HG02642 (cell line): Measurements from ENCODE around the gene MAPK1.
"Not testable (repeated sequence)": the region's sequence is repeated elsewhere in the genome, so short reads cannot be mapped to it uniquely, and the experiment has no call there.

Source experiments
- ATAC-seq: cut with Tn5 transposase; IDR thresholded peaks from one replicate; pipeline ENCODE4 v1.9.1; 2021; ENCODE audit warnings: mild to moderate bottlenecking; ENCODE audit not compliant: unreplicated experiment, poor library complexity

Gene MAPK1

DNA sequence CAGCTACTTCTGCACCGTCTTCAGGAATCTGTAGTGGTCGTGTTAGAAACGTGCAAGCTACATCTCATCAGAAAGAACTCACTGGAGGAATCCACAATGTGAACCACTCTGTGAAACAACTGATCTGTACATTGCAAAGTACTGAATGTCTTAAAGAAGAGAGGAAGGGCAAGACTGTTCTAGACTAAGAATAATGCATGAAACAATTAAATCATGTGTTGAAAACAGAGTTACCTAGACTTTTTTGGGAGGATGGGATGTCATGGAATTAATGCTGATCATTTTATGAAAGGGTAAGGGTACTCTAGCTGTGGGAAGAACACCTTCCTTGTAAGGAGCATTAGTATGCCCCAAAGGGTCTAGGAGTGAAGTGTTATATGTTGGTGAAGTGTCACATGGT, 71.2 kb downstream of the MAPK1 start:
- ATAC-seq: no peak

DNA sequence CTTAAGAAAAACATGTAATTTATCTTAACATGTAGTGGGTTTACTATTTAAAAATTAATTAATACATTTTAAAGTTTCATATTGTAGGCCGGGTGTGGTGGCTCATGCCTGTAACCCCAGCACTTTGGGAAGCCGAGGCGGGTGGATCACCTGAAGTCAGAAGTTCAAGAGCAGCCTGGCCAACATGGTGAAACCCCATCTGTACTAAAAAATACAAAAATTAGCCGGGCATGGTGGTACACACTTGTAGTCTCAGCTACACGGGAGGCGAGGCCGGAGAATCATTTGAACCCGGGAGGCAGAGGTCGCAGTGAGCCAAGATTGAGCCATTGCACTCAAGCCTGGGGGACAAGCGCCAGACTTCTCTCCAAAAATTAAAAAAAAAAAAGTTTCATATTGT, 73.7 kb downstream of the MAPK1 start:
- ATAC-seq: not testable (repeated sequence)

DNA sequence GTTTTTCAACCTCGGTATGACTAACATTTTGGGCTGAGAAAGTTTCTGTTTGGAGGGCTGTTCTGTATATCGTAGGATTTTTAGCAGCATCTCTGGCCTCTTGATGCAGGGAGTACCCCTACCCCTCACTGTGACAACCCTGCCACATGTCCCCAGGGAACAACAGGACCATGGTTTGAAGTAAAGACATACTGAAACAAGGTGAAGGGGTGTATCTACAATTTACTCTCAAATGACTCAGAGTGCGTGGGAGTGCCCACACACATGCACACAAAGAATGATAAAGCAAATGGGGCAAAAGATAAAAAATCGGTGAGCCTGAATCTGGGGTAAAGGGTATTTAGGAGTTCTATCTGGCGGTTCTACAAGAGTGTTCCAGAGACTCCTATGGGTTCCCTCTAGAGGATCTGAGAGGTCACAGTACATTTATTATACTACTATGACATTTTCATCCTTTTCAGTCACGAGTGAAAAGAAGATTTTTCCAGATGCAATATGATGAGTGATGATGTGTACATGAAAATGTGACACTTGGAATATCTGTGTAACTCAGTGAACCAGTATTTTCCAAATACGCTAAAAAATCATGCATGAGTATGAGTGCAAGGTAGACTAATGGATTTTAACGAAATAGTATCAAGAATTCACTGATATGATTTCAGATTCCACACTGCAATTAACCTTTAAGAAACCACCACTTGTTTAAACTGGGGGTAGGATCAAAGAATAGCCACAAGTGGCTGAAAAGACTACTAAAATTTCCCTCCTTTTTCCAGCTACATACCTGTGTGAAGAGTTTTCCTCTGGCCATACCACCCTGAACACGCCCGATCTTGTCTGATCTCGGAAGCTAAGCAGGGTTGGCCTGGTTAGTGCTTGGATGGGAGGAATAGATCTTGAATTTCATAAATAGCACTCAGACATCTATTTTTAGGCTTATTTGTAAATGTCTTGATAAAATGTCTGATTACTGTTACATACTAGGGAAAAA, 75.5 kb downstream of the MAPK1 start:
- ATAC-seq: no peak

DNA sequence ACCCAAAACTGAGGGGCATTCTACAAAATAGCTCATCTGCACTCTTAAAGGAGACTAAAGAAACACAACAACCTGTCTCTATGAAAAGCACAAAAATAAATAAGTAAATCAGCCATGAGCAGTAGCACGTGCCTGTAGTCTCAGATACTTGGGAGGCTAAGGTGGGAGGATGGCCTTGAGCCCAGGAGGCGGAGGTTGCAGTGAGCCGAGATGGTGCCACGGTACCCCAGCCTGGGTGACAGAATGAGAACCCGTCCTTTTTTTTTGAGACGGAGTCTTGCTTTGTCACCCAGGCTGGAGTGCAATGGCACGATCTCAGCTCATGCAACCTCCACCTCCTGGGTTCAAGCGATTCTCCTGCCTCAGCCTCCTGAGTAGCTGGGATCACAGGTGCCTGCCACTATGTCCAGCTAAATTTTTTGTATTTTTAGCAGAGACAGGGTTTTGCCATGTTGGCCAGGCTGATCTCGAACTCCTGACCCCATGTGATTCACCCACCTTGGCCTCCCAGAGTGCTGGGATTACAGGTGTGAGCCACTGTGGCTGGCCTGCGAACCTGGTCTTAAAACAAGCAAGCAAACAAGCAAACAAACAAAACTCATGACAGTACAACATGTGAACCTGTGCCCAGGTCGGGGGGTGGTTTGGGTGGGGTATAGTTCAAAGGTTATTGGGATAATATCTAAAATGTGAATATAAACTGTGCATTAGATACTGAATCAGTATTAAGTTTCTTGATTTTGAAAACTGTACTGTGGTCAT, 76.4 kb downstream of the MAPK1 start:
- not testable (repeated sequence) for ATAC-seq

DNA sequence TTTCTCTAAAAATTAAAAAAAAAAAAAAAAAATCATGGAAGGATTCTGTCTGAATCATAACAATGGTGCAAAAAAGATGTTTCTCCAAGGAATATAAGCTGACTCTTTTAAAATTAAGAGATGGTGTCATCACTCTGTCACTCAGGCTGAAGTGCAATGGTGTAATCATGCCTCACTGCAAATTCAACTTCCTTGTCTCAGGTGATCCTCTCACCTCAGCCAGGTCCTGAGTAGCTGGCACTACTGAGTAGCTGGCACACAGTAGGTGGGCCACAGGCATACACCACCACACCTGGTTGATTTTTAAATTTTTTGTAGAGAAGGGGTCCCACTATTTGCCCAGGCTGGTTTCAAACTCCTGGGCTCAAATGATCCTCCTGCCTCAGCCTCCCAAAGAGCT, 77.1 kb downstream of the MAPK1 start:
- no peak for ATAC-seq

DNA sequence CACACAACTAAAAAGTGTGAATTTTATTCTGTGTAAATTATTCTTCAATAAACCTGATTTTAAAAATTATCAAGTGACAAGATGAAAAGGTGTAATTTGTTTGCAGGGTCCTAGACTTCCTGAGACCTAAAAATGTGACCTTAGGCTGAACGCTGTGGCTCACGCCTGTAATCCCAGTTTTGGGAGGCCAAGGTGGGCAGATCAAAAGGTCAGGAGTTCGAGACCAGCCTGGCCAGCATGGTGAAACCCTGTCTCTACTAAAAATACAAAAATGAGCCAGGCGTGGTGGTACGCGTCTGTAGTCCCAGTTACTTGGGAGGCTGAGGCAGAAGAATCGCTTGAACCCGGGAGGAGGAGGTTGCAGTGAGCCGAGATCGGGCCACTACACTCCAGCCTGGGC, 79.9 kb downstream of the MAPK1 start:
- ATAC-seq: not testable (repeated sequence)

DNA sequence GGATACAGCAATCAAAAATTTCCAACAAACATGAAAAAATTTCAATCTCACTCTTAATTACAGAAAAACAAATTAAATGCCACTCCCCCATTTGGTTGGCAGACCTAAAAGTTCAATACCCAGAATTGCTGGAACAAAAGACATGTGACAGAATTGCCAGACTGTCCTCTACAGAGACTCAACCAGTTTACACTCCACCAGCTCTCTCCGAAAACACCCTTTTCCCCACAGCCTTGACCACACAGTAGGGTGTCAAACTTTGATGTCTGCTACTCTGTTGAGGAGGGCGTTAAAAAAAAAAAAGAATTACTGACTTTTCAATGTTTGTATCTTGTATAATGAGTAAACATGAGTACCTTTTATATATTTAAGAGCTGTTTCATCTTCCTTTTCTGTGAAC, 87.2 kb downstream of the MAPK1 start:
- ATAC-seq: no peak

DNA sequence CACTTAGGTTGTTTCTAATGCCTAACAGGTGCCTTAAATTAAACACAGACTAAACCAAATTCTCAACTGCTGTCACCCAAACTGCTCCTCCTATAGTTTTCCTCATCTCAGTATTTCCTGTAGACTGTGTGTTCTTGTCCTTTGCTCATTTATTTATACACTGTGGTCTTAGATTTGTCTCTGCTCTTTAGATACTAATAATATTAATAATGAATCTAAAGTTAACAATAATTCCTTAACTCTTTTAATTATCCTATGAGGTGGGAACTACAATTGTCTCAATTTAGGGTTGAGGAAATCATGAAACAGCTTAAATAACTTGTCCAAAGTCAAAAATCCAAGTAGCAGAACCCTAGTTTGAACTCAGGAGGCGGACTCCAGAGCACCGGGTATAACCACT, 88.0 kb downstream of the MAPK1 start:
- no peak for ATAC-seq

DNA sequence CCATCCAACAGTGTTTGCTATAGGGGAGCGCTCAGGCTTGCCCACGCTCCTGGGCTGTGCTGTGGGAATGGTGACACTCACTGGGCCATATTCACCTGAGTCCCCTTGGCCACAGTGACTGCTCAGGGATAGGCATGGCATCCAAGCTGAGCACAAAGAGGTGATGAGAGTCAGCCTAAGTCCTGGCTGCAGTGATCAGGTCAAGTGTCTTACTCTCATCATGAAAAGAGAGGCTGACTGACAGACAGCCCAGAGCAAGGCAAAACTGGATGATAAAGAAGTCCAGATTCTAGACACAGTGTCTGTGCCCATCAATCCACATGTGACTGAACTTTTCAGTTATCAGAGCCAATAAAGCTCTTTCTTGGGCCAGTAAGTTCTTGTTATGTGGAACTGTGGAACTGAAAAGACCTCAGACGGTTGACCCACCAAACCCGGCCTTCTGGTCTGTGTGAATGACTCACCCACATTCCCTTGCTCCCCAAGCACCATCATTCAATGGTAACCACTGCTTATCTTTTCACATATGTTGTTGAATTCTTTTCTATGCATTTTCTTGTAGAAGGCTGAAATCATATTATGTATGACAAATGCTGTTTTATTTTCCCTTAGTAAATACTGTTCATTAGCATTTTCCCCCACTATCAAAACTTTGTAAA, 88.6 kb downstream of the MAPK1 start:
- no peak for ATAC-seq

DNA sequence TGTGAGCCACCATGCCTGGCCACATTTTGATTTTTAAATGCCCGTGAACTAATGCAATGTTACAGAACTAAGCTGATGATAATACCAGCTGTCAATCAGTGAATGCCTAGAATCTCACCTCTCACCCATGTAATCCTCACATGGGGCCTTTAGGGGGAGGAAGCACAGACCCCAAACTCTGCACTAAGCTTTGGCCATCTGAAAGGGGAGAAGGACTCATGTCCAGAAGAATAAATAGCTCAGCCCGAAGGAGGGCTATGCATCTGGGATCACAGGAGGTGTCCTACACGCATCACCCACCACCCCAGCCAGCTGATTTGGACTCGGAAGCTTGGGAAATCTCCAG, 95.8 kb downstream of the MAPK1 start:
- no peak for ATAC-seq

DNA sequence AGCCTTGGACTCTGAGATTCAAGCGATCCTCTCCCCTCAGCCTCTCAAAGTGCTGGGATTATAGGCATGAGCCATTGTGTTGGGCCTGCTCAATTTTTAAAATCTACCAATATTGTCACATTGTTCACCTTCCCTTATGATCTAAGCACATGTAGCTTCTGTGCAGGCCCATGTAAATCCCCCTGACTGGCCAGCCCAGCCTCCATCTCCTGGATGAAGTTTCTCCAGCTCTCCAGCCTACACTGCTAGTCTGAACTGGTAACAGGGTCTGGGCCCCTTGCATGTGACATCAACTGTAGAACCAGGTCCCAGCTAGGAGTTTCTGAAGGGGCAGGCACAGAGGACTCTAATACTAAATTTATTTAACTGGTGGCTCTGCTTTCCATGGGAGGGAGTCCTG, 99.0 kb downstream of the MAPK1 start:
- no peak for ATAC-seq

DNA sequence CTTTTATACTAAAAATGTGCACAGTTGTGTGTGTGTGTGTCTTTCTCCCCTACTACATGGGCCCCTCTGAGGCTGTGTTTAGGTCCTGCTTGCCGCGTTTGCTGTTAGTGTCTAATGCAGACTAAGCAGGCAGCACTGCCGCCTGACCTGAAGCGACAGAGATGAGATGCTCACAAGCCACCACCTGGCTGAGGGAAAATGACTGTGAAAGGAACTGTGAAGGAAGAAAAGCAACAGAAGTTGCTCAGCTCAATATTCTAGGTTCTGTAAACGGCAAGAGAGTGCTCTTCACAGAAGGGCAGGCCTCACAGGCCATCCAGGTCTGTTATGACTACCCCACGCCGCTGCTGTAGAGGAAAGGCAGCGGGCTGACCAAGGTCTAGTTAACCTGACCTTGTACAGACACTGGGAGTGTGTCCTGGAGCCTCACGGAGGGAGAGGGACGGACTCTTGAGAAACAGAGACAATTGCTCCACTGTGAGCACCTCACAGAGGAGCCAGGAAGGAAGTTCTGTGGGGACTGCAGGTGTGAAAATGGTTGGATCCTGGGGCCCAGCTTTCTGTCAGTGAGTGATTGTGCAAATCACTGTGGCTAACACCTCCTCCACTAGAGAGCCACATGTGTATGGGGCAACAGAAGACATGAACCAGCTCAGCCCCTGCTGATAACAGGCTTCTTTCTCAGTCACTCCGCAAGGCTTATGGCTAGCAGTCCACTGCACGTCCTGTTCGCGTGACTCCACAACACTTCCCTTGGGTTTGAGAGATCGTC, 100.6 kb downstream of the MAPK1 start:
- ATAC-seq: no peak

DNA sequence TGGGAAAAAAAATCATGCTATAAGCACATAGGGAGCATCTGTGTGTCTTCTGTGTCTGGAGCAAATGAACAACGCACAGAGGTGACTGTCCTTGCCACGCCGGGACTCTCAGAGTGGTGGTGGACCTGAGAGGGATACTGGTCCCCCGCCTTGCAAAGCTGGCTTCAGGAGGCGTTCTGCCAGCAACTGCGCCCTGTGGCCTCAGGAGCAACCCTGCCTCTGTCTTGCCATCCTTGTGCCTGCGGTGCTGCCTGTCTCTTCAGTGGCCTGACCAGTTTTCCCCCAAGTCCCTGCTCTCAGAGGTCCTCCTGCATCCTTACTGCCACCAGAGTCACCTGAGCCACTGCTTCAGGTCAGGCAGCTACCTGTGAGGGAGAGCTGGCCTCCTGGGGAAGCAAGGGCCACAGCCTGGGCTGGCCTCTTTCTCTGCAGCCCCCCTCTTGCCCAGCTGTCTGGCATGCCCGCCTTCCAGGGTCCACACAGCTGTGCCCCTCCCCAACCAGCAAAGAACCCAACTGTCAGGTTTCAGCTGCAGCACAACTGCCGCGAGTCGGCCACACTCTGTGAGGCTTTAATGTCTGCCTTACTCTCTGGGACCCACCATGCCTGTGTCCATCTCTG, 101.4 kb downstream of the MAPK1 start:
- no peak for ATAC-seq

DNA sequence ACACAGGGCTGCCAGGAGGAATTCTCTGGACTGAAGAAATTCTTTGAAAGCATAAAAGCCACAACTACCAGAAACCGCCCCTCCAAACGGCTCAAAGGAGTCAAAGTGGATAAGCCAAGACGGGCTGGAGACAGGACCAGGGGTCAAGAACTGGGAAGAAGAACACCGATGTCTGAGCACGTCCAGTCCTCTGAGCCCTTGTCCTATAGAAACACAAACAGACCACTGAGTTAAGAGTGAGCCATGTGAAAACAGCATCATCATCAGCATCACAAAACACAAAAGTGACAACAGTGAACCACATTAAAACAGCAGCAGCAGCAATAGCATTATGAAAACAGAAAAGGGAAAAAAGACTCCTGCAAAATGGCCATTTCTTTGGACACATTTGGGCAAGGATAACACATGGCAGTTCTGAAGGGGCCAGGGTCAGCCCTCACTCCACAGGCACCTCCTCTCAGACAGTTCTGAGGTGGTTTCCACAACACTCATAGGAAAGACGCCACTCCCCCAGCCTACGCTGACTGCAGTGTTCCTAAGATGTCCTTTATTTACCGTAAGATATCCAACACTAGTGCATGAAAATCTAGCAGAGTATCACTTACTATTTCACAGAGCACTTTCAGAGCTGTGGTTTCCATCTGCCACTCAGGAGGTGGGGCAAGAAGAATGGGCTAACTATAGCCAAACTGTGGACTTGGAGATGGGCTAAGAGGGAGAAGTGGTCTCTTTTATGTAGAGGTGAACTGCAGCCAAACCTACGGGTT, 103.2 kb downstream of the MAPK1 start:
- no peak for ATAC-seq

DNA sequence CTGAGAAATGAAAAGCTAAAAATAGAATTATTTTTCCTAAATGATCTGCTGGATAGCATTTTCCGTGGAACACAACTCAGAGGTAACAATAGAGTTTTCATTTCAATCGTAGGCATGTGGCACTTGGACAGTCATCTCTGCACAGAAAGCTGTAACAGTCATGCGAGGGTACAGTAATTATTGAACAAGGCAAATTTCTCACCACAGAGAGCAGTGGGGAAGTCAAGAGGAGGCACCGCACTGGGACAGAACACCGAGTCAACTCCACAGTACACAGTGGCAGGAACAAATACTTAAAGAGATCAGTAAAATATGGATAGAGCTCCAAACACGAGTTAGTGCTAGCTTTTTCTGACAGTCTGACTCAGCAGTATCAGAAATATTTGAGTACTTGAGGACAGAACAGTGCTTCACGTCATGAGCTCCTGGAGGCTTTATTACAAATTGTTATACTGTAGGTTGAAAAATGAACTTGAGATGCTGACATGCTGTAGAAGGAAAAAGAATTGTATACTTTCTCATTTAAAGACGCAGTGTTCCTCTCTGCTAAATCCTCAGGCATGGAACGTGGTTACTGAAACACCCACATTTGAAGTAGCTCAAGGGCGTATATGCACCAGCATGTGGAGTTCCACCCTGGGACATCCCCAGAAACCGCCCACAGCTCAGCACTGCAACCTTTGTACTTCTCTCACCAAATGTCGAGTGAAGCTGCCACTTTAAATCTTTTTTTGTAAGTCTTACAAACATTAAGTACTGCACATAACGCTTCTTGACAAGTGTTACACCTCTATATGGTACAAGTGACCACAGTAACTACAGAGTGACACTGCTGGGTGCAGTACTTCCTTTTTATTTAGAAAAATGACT, 104.5 kb downstream of the MAPK1 start:
- no peak for ATAC-seq

DNA sequence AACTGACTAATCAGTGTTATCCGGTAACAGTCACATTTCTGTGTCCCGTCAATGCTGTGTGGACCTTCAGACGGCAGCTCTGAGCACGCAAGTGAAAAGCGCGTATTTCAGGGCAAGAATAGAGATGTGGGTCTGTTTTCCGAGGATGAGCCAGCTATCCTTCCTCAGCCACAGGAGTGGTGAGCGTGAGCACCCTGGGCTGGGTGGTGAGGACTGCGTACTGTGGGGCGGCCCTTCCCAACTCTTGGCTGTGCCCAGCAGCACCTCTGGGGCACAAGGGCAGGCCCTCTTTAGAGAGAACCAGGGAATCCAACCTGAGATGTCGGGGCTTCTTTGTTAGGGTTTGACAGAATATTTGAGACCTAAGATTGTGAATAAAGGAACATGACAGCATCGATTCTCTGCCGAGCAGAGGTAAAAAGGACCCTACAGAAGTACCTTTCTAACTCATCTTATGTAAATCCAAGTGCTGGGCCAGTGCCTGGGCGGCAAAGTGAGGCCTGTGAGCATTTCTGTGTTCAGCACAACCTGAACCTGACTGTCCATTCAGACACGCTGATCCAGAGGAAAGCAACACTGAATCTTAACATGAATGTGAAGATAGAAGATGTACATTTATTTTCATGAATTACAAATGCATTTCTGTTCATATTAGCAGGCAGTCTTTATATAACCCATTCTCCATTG, 105.3 kb downstream of the MAPK1 start:
- no peak for ATAC-seq

DNA sequence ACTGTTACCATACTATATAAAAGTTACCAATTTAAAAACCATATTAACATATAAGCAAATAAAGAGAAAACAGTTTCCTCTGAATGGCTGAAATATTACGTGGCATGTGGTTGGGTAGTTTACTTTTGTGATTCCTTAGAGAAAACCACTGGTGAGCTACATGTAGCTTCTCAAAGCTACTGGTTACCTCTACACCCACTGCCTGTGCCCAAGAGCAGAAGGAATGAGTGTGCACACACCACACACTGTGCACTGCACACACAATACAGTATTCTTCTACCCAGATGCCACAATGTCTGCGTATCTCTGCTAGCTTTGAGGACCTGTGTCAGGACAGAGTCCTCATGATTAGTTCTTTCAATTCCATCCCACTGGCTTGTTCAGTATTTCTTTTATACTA, 106.4 kb downstream of the MAPK1 start:
- no peak for ATAC-seq

DNA sequence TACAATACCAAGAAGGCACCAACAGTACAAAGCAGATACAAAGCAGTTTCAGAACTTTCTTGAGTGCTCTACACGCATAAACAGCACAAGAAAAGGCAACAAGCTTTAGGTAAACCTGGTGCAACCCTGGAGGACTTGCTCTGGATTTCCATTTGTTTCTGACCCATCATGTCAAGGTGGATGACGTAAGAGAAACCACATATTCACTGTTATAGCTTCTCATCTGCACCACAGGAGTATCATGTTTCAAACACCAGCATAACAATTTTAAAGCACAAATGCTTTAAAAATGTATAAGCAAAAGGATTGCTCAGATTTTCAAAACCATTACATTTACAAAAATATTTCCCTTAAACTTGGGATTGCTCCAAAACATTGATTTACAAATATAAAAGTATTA, 106.8 kb downstream of the MAPK1 start:
- ATAC-seq: no peak
